ENCODE measurements around the gene CHTF18. TPM values are rescaled to one million over a fixed set of nuclear protein-coding genes. Genes with fewer than 3 reads are reported as not detected.

CHTF18 gene
- total RNA-seq, 1 donor from 2014 or later: 49.7 TPM

GRCh38 chr16:798666-799065, 10.2 kb downstream of the CHTF18 start:
- no peak overlapping the region for H3K4me3 ChIP-seq (ENCODE audit: low read depth, low read length)
- TF ChIP-seq CTCF (conservative IDR thresholded peaks at IDR 0.05; ENCODE audit: low read depth, low read length): no peak
- no peak for DNase-seq (ENCODE audit: low read depth)

- H3K4me3 ChIP-seq (ENCODE audit: low read depth, low read length): no peak overlapping the region
- no peak for DNase-seq (ENCODE audit: low read depth)
- TF ChIP-seq CTCF (conservative IDR thresholded peaks at IDR 0.05; ENCODE audit: low read depth, low read length): no peak
Observed at GRCh38 chr16:799111-799947, 10.9 kb downstream of the CHTF18 start.

GRCh38 chr16:799948-800833, 11.8 kb downstream of the CHTF18 start, which contains the start of gene GNG13:
Gene GNG13 (minus strand): TSS chr16:800734. CDS start chr16:799077, 1,657 bp downstream.
- TF ChIP-seq CTCF (conservative IDR thresholded peaks at IDR 0.05; ENCODE audit: low read depth, low read length): no peak
- H3K4me3 ChIP-seq (ENCODE audit: low read depth, low read length): no peak within 1 kb of the TSS

GRCh38 chr16:800834-801511, 12.6 kb downstream of the CHTF18 start:
- no peak overlapping the region for H3K4me3 ChIP-seq (ENCODE audit: low read depth, low read length)
- no peak for DNase-seq (ENCODE audit: low read depth)
- no peak for TF ChIP-seq CTCF (conservative IDR thresholded peaks at IDR 0.05; ENCODE audit: low read depth, low read length)

More at GRCh38 chr16:799948-800833, 11.8 kb downstream of the CHTF18 start, which contains the start of gene GNG13:
- DNase-seq (ENCODE audit: low read depth): no peak

- DNase-seq (ENCODE audit: low read depth): no peak
- H3K4me3 ChIP-seq (ENCODE audit: low read depth, low read length): no peak overlapping the region
- TF ChIP-seq CTCF (conservative IDR thresholded peaks at IDR 0.05; ENCODE audit: low read depth, low read length): no peak
Observed at GRCh38 chr16:801584-802363, 13.4 kb downstream of the CHTF18 start.

GRCh38 chr16:802461-802860, 14.0 kb downstream of the CHTF18 start:
- no peak for TF ChIP-seq CTCF (conservative IDR thresholded peaks at IDR 0.05; ENCODE audit: low read depth, low read length)
- DNase-seq (ENCODE audit: low read depth): no peak
- no peak overlapping the region for H3K4me3 ChIP-seq (ENCODE audit: low read depth, low read length)

Data from epithelial cell of proximal tubule (primary cell).